ENCODE data around the gene EPB41L5.

The EPB41L5 gene

DNA sequence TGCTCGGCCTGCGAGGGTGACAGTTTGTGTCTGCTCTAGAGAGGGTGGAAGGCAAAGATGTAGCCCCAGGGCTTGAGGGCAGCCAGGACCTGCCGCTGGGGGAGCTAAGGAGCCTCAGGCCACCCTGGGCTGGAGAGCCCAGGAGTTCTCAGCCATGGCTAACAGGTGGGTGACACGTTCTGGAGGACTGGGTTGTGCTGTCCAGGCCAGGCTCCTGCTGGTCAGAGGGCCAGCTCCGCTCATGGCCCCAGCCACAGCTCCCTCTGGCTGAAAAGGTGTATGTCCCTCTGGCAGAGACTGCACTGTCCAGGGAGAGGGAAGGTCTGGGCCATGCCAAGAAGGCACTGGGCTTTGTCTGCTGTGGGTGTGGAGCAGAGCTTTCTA lies 191.1 kb downstream of the EPB41L5 start:
- DNase-seq, result no peak

DNA sequence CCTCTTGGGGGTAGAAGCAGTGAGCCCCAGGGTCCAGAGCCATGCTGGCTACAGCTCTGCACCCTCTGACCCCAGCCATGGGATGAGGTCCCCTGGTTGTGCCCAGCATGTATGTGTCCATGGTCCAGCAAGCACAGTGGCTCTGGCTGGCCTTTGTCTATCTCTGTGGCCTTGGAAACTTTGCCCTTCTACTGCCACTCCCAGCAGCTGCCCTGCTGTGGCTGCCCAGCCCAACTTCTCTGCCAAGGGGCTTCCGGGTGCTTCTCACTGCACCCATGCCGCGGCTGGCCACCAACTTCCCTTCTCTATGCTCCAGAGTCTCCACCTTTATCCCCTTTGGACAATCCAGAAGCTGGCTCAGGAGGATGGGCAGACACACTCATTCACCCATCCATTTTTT lies 191.5 kb downstream of the EPB41L5 start:
- no peak for DNase-seq

DNA sequence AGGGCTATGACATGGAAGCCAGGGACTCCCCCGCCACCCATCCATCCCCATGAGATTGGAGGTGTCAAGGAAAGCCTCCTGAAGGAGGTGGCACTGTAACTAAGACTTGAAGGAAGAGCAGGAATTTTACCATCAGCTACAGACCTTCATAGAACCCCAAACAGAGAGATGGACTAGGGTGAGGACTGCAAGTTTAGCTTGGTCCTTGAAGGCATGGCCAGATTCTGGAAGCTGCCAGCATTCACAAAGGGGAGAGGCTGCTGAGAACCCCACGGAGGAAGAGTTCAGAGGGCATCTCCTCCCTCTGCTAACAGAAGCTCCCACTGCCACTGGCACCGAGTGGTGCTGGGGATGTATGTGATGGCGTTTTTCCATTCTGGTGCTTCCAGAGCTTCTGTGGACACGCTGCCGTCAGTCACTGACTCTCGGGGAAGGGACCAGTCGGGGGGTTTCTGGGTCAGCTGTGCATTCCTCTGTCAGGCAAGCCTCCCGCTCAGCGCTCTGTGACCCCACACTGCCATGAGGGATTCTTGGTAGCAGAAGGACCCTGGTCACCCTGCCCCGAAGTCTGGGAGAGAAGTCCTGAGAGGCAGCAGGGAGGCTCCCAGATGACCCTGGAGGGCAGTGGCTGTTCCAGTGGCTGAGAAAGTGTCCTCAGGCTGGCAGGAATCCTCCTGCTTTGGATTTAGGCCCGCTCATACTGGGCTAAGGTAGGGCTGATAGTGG lies 192.2 kb downstream of the EPB41L5 start:
- DNase-seq, result no peak

DNA sequence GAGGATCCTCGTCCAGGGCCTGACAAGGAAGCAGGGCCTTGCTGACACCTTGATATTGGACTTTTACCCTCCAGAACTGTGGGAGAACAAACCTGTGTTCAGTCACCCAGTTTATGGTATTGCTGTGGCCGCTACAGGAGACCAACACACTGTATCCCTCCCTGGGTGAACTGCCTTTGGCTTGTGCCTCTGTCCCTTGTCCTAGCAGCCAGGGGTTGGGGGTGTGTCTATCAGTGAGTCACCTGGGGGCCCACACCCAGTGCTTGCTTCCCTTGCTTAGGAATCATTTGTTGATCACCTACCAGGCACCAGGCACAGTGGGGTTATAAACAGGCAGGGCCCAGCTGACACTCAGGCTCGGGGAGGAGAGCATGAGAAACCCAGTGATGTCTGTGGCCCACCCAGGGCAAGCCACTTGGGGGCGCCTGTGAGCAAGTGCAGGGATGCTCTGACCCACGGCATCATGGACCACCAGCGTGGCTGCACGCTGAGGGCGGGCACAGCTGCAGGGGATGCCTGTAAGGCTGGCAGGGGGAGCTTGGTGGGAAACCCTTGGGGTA lies 193.2 kb downstream of the EPB41L5 start:
- DNase-seq, result no peak

DNA sequence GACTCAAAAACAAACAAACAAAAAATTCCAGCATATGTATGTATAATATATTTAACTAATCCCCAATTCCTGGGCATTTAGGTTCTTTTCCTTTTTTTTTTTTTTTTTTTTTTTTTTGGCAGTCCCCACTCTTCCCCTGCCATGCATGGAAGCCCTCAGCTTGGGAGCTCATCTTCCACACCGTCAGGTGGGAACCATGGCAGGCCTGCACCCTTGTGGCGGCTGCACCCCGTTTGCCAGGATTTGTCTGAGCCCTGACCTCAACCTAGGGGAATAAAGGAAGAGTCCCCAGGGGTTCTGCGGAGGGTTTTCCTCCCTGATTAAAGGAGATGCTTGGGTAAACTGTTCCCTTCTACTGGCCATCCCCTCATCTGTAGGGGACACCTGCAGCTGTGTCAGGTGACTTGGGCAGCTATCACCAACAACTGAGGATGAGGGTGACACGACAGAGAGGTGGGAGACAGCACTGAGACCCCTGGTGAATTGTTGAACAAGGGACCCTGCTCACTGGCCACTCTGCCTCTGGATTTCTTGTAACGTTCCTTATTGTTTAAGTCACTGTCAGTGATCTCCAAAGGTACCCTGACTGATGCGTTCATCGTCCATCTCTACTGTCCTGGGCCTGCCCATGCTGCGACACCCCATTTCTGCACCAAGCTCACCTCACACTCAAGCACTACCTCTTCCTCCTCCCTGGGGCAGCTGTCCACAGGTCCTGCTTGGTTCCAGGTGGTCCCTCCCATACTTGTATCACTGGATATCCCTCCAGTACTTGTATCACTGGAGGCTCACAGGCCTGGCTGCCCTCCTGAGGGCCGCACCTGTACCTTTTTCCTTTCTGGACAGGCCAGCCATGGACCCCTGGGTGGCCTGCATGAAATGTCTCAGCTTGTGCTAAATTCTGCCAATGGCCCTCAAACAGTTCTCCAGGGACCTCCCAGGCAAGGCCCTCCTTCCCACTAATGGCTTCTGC lies 195.8 kb downstream of the EPB41L5 start:
- no peak for DNase-seq

DNA sequence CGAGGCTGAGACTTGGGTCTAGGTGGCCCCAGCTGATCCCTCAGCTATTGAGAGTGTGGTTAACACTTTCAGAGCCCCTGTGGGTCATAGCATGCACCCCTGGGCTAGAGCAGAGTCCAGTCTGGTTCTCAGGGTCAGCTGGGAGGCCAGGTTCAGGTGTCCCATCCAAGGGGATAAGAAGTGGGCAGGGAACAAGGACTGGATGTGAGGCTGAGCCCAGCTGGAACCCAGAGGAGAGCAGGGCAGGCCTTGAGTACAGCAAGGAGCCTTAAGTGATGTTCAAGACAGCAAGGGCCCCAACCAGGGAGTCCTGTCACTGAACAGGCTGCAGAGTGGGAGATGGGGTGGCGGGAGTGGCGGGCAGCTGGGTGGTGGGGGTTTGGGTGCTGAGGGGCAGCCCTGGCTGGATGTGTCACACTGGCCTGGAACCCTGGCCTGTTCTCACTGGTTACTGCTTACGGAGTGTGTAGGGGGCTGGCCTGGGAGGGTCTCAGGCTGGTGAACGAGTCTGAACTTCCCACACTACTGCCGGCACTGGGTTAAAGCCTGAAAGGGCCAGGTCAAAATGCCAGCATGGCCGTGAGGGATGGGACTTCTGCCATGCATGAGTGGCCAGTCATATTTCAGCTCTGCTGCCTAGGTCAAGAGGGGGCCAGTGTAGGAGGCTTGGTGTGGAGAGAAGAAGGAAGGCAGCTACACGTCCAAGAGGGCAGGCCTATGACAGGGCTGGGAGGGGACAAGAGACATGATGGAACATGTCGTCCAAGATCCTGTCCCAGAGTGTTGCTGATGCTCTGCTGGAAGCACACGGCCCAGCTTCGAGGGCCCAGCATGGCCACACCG lies 196.8 kb downstream of the EPB41L5 start:
- DNase-seq, result no peak

DNA sequence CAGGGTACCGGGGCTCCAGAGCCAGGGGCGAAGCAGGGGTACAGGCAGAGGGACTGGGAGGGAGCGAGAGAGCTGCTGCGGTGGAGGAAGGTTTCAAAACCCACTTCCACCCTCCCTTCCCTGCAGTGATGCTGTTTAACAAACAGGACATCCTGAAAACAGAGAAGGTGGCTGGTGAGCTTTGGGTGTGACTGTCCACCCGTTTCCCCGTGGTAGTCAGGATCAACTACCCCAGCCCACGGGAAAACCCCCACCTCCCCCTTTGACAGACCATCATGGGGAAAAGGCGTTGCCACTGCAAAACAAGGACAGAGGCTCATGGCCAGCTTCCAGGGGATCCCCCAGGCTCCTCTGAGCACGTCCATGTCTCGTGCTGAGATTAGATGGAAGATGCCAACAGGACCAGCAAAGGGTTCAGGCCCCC lies 197.4 kb downstream of the EPB41L5 start:
- no peak for DNase-seq

DNA sequence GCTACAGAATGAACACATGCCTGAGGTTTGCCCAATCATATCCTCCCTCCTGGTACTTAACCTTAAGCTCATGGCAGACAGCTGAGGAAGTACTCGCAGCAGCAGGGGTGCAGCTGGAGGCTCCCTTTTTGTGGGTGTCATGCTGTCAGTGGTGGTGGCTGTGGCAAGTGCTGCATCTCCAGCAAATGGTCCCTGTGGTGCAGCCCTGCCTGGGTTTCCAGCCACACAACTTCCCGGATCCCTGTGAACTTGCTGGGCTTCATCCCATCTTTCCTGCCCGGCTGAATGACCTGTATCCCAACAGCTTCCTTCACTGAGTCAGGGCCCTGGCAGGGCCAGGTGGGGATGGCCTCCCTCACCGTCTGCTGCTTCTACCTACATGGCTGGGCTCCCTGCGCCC lies 205.3 kb downstream of the EPB41L5 start:
- DNase-seq, result no peak

DNA sequence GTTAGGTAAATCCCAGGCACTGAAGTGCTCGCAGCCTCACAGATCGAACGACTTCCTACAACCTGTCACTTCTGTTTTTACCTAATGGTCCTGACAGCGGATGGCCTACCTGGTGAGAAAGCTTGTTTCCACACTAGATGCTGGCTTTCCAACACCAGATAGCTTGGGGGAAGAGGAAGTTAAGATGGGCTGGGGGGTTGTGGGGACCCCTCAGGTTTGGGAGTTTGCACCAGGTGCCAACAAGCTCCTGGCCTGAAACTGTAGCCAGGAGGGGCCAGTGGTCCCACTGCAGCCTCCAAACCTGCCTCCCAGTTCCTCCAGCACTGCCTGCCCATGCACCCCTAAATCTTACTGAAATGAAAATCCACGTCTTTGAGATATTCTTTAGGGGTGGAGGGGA lies 206.4 kb downstream of the EPB41L5 start:
- no peak for DNase-seq

DNA sequence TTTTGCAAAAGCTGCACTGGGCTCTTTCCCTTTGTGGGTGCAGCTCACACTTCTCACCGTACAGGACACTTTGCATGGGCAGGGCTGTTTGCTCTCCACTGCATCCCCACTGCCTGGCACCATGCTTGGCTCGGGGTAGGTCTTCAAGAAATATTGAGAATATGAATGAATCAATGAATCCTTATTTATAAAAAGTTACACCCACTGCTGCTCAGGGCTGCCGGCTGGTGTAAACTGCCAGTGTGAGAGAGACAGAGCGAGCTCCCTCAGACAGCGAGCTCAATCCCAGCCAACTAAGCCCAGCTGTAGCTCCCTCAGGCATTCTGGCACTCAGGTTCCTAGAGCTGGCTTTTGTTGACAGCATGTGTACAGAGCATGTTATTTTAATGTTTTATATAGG lies 206.9 kb downstream of the EPB41L5 start:
- no peak for DNase-seq

DNA sequence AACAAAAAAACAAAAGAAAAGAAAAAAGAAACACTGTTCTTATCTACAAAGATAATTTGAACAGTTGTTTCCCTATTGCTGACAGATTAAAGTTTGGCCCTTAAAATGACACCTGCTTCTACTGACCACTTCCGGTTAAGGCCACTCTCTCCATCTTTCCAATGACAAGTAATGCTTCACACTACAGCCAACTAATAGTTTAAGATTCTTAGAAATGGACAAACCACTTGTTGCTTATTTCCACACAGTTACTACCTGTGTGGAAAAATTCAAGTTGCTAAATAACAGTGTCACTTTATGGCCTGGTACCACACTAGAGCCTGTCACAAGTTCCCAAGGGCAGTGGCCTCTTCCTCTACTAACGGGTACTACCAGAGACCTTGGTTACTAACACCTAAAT lies 207.9 kb downstream of the EPB41L5 start:
- DNase-seq, result no peak

DNA sequence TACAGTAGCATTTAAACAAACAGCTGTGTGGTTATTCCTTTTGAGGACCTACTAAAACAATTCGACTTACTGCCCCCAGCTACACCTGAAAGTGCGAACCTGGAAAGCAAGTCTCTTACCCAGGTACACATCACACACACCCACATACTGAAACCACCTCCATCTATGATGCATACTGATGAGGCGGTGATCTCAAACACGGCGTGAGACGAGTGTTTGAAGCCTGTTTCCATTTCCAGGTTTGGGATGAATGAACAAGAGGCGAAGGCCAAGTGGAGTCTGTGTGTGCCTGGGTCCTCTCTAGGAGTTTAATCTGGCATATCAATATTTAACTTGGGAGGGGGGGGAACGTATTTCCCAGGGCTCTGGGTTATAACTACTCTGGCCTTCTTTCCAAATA lies 208.7 kb downstream of the EPB41L5 start:
- DNase-seq, result no peak

DNA sequence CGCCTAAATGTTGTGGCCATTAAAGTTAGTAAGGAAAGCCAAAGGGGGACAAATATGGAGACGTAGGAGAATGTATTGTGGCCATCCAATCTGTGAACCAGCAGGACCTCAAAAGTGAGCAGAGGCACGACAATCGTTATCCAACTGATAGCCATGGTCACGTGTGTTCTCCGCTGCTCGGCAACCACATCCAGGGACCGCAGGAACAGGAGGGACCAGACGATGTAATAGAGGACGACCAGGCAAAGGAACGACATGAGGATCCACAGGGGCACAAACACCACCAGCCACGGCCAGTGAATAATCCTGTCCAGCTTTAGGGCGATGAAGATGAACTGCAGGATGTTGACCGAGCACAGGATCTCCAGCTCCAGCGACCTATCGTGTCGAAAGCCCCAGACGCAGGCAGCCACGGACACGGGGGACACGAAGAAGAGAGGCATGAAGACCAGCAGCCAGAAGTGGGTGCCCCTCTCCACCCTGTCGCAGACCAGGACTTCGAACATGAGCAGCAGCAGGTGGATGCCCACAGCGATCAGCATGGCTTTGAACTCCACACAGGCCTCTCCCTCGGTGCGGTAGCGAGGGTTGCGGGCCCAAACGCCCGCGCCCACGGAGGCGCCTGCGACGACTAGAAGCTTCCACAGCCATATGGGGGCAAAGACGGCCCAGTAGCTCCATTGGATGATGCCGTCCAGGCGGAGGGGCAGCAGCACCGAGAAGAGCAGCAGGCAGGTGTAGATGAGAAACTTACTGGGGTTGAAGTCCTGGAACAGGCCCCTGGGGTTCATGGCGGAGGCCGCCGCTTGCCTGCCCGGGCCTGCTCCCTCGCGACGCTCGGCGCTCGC lies 209.5 kb downstream of the EPB41L5 start:
- DNase-seq, result no peak

DNA sequence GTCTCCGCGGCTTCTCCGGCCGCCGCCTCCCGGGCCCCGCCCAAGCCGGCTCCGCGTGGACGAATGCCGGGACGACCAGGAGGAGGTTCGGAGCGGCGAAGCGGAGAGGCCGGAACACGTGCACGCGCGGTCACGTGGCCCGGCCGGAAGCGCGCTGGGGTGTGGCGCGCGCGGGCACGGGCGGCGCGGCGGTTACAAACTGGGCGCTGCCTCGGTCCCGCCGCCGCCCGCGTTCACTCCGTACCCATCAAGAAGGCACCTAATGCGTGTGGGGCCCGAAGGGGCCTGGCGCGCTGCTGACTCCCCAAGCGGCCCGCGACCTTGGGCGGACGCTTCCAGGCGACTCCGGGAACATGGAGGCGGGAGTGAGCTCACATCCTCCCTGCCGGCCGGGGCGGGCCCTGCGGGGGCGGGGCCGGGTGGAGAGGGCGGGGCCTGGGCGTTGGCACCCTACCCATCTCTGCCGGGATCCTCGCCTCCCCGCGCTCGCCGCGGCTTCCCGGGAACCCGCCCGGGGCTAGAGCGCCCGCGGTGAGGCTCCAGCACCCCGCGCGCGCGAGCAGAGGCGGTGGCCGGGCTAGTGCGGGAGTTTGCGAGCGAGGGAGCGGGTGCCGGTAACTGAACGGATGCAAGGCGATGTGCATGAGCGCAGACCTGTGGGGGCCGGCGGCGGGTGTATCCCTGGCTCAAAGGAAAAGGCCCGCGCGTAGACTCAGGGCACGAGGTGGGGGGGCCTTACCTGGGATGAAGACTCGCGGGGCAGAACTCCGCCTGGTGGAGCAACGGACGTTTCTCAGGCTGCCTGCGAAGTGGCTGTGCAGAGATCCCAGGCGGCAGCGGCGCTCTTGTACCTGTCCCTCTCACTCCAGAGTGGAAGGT lies 210.4 kb downstream of the EPB41L5 start, which contains the start of gene TMEM185B:
TSS of gene TMEM185B (minus strand) at position 367 of the 879 bp plus-strand sequence. CDS start 424 bp downstream, outside the sequence.
- DNase-seq, result peak; percentile 70

DNA sequence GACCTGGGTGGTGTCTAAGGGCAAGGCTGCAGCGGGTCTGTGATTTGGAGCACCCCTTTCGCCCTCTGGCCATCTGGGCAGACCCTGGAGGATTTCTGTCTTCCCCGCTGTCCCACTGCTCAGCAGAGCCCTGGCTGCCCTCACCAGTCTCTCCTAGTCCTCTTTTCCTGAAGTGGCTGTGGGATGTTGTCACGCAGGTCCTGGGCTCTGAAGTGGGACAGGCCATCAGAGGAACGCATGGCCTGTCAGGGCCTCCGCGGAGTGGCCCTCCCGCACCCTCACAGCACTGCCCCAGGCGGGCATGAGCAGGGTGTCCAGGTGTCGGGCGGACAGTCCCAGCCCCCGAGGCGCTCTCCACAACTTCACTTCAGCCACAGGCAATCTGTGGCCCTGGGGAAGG lies 211.4 kb downstream of the EPB41L5 start:
- DNase-seq, result no peak

DNA sequence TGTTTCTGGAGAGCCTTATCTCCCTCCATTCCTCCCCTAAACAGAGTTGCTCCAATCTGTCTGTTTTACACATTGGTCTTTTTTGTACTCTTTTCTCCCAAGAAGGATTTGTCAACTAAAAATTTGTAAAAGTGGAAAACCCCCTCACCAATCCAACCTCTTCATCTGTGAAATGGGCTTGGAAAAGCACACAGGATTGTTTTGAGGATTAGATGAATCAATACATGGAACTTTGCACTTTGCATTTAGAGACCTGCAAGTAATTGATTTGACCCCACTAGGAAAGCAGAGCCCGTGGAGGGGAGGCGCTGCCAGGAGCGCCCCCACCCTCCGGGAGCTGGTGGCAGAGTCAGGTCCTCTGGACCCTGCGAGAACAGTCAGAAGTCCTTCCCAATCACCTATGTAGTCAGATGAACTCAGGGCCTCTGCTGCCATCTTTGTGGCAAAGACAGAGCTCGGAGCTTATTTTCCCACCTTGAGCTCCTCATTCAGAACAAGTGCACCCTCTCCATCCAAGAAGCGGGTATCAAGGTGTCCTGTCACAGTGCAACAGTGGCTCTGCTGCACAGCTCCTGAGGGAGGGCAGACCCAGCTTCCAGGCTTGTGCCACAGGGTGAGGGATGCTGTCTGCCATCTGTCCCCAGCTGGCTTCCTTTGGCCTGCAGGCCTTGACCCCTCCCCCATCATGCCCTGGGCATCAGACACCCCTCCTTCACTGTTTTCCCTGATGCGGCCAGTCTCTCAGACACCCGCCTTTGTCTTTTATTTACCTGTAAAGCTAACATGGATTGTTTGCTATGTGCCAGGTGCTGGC lies 212.1 kb downstream of the EPB41L5 start:
- DNase-seq, result no peak

DNA sequence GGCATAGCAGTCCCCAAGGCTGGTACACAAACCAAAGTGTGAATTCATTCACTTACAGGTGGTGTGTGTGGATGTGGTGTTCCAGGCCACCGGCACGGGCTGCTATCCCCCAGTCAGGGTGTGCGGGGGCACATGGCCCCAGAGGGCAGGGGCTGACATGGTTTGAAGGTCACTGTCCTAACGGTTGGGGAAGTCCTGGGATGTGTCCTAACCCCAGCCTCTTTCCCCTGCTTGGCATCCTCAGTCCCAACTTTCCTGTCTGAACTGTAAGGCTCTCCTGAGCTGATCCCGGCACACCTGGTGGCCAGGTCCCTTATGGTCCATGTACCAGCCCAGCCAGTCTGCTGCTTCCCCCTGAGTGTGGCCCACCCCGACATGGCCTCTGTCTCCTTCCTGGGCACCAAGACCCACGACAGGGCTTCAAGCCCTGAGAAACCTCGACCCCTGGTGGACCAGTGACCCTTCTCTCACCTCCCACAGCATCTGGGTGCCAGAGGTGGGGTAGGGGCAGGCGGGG lies 212.7 kb downstream of the EPB41L5 start:
- no peak for DNase-seq

DNA sequence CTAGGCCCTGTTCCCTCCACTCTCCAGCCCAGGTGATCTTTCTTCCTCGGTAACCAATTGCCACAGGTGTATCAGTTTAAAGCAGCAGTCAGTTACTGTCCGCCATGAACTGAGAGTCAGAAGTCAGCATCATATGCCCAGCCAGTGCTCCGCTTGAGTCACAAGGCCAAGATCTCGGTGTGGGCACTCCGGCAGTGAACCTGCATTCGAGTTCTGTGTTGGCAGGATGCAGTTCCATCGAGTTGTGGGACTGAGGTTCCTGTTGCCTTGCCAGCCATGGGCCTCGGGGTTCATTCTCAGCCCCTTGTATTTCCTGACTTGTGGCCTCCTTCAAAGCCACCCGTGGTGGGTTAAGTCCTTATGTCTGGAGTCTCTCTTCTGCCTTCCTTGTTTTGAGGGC lies 213.4 kb downstream of the EPB41L5 start:
- no peak for DNase-seq
